Measurements from ENCODE around the gene TNFRSF6B. TPM values are rescaled to one million over a fixed set of nuclear protein-coding genes. Genes with fewer than 3 reads are reported as not detected.

TNFRSF6B gene
- total RNA-seq, 1 donor from 2014 or later, result not detected

GRCh38 chr20:63688228-63689045 is 8.0 kb upstream of the TNFRSF6B start:
- no peak overlapping the region for H3K27ac Mint-ChIP-seq
- no peaks in the 10 kb centered on the region for H3K27me3 Mint-ChIP-seq
- H3K4me1 Mint-ChIP-seq (ENCODE audit: low read depth), result no peaks in the 10 kb centered on the region
- H3K36me3 Mint-ChIP-seq (ENCODE audit: insufficient read depth), result no peaks in the 10 kb centered on the region
- no peak overlapping the region for H3K4me3 Mint-ChIP-seq (ENCODE audit: low read depth)
- DNase-seq (ENCODE audit: low spot score, unreplicated experiment), result no peak
- H3K9me3 Mint-ChIP-seq (ENCODE audit: low read depth), result no peaks in the 10 kb centered on the region
- TF ChIP-seq CTCF (IDR thresholded peaks at IDR 0.05; ENCODE audit: unreplicated experiment), result no peak

DNA sequence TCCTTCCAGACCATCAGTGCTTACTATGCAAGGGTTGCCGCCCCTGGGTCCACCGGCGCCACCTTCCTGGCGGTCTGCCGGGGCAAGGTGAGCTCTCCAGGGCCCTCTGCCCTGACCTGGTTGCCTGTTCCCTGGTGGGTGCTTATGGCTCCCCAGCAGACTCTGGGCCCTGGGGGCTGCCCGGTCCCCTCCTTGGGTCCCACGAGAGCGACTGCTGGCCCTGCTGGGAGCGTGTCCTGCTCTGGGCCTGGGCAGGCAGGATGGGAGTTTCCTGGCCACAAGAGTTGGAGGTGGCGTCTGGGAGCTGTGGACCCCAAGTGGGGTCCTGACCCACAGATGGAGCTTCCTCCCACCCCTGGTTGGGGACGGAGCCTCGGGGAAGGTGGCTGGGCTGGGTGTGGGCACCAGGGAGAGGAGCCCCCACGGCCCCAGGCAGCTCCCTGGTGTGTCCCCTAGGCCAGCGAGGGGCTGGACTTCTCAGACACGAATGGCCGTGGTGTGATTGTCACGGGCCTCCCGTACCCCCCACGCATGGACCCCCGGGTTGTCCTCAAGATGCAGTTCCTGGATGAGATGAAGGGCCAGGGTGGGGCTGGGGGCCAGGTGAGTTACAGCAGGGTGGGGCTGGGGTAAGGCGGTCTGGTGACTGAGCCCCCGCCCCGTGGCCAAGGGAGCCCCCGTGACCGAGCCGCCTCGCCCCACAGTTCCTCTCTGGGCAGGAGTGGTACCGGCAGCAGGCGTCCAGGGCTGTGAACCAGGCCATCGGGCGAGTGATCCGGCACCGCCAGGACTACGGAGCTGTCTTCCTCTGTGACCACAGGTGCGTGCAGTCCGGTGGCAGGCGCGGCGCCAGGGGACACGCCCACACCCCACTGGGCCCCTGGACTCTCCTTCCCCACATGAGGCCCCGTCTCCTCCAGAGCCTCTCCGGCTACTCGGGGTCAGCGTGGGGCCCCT is 7.1 kb upstream of the TNFRSF6B start:
- Mint-ChIP-seq H3K36me3 (ENCODE audit: insufficient read depth) (peaks cover 2% of the 10 kb centered on the region), H3K27ac (no peak overlapping the region), H3K9me3 (ENCODE audit: low read depth) (no peaks in the 10 kb centered on the region), H3K4me1 (ENCODE audit: low read depth) (no peaks in the 10 kb centered on the region), H3K4me3 (ENCODE audit: low read depth) (no peak overlapping the region), H3K27me3 (no peaks in the 10 kb centered on the region)
- DNase-seq (ENCODE audit: low spot score, unreplicated experiment), result no peak
- no peak for TF ChIP-seq CTCF (IDR thresholded peaks at IDR 0.05; ENCODE audit: unreplicated experiment)

DNA sequence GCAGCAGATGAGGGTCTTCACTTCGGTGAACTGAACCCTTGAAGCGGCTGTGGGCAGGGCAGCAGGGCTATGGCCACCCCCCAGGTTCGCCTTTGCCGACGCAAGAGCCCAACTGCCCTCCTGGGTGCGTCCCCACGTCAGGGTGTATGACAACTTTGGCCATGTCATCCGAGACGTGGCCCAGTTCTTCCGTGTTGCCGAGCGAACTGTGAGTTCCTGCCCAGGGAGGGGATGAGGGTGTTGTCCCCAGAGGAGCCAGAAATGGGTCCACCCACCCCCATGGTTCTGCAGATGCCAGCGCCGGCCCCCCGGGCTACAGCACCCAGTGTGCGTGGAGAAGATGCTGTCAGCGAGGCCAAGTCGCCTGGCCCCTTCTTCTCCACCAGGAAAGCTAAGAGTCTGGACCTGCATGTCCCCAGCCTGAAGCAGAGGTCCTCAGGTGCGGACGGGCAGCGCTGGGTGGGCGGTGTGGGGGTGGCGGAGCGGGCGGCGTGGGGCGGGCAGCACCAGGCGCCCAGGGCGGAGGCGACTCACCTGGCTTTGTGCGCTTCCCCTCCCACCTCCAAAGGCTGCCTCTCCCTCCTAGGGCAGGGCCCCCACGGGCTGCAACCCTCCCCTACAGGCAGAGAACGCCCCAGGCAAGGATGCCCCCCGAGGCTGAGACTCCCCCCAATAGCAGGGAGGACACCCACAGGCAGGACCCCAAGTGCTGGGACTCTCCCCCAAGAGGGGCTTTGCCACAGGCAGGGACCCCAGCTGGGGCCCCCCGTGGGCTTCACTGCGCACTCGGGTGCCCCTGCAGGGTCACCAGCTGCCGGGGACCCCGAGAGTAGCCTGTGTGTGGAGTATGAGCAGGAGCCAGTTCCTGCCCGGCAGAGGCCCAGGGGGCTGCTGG is 6.2 kb upstream of the TNFRSF6B start:
- peaks cover 2% of the 10 kb centered on the region for H3K36me3 Mint-ChIP-seq (ENCODE audit: insufficient read depth)
- no peak overlapping the region for H3K27ac Mint-ChIP-seq
- no peak for DNase-seq (ENCODE audit: low spot score, unreplicated experiment)
- H3K4me3 Mint-ChIP-seq (ENCODE audit: low read depth), result no peak overlapping the region
- no peaks in the 10 kb centered on the region for H3K9me3 Mint-ChIP-seq (ENCODE audit: low read depth)
- H3K4me1 Mint-ChIP-seq (ENCODE audit: low read depth), result no peaks in the 10 kb centered on the region
- no peak for TF ChIP-seq CTCF (IDR thresholded peaks at IDR 0.05; ENCODE audit: unreplicated experiment)
- no peaks in the 10 kb centered on the region for H3K27me3 Mint-ChIP-seq

DNA sequence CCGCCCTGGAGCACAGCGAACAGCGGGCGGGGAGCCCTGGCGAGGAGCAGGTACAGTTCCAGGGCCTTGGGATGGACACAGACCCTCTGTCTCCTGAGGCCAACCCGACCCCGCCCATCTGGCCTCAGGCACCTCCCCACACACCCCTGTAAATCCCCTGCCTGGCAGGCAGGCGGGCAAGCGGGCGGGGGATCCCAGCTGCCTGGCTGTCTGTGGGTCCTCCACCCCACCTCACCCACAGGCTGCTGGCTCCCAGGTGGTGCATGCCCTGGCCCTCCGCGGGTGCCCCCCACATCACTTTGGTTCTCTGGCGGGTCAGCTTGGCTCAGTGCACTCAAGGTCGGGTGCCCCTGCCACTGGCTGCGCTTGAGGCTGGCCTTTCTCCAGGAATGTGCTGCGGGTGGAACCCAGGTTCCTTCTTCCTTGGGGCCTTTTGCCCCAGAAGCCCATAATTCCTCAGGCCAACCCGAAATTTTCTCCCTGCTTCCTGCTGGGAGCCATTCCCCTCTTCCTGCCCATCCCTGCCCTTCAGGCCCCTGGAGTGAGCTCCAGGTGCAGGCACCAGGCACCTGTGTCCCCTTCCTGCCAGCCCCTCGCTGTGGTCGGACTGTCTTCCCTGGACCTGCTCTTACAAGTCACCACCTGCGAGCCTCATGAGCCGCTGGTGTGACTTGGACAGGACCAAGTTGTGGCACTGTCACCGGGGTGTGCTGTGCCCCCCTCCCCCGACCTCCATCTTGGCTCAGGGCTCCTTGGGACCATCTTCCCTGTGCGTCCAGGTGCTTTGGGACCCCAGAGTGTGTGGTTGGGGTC is 5.3 kb upstream of the TNFRSF6B start:
- Mint-ChIP-seq H3K27me3 (no peaks in the 10 kb centered on the region), H3K27ac (no peak overlapping the region), H3K9me3 (ENCODE audit: low read depth) (no peaks in the 10 kb centered on the region), H3K4me1 (ENCODE audit: low read depth) (no peaks in the 10 kb centered on the region), H3K36me3 (ENCODE audit: insufficient read depth) (peaks cover 2% of the 10 kb centered on the region), H3K4me3 (ENCODE audit: low read depth) (no peak overlapping the region)
- DNase-seq (ENCODE audit: low spot score, unreplicated experiment), result no peak
- TF ChIP-seq CTCF (IDR thresholded peaks at IDR 0.05; ENCODE audit: unreplicated experiment), result no peak
